Pancreas (tissue), 10 donors: Measurements from ENCODE around the gene TRIM9. TPM values are rescaled to one million over a fixed set of nuclear protein-coding genes. Genes with fewer than 3 reads are reported as not detected.

Experiments
- ATAC-seq, 4 donors: fragments of 200-7000 bp; cut with Tn5 transposase; one replicate each; pipeline versions ENCODE4 v1.8.0 to v1.9.1; 2020; ENCODE audit warnings: mild to moderate bottlenecking in 4 of 4, moderate library complexity in 4 of 4
- DNase-seq, 6 donors: peaks; one replicate each; pipeline ENCODE4 v3.0.0-alpha.2; 2020
- FAIRE-seq: peaks from 2 replicates; lab custom pipeline; 2012; peaks lifted over from hg19 to GRCh38; lab: Jason Lieb, UNC
- H3K27ac ChIP-seq, 4 donors: fragments of 200-600 bp; sonication (generic); 1 replicate in 3 of 4; 2 replicates in 1 of 4; pipeline versions ENCODE4 v1.5.0 to v1.8.0; 2020
- H3K27me3 ChIP-seq, 4 donors: fragments of 200-600 bp; one replicate each; pipeline ENCODE4 v1.8.0; 2021
- H3K36me3 ChIP-seq, 3 donors: fragments of 200-600 bp; sonication (generic) in 1 of 3; one replicate each; pipeline versions ENCODE4 v1.5.0 to v1.8.0; 2020 to 2021
- H3K4me1 ChIP-seq, 3 donors: fragments of 200-600 bp; one replicate each; pipeline ENCODE4 v1.8.0; 2021
- H3K4me3 ChIP-seq, 4 donors: fragments of 200-600 bp; sonication (generic) in 2 of 4; one replicate each; pipeline versions ENCODE4 v1.5.0 to v1.8.0; 2020 to 2021
- H3K9me3 ChIP-seq, 4 donors: fragments of 200-600 bp; one replicate each; pipeline ENCODE4 v1.8.0; 2021
- CTCF ChIP-seq, 4 donors: fragments of 200-600 bp; sonication (generic) in 3 of 4; IDR thresholded peaks; one replicate each; pipeline versions ENCODE4 v1.5.0 to v1.8.0; 2021; ENCODE audit warnings: antibody characterized with exemption in 4 of 4
- WGBS, 2 donors: extraction: QIAGEN DNeasy Blood & Tissue Kit; methylation state at CpG; one replicate each; pipeline ENCODE4 v1.1.7; 2013; 5-methylcytosine and 5-hydroxymethylcytosine counted together
- intact Hi-C, 3 donors: fragments of 100-400 bp; cut with DNase I; formaldehyde crosslinking; loops; one replicate each; pipeline versions ENCODE4 v1.11.1 to v1.14.2; 2022
- polyA plus RNA-seq, 2 donors: library from polyadenylated mRNA; stranded (reverse); fragments of 200-250 nt; gene quantifications; one replicate each; pipeline ENCODE4 v1.2.3, GENCODE V29; 2013
- total RNA-seq, 6 donors: library from RNA; stranded (reverse); fragmentation: NEBNext Ultra II Directional in 4 of 6; extraction: Animal tissue kit (Norgen Biotek cat#: 25700) in 4 of 6; gene quantifications; one replicate each; pipeline versions ENCODE4 v1.2.1 to v1.2.4, GENCODE V29; 2021 to 2023
- donor health status: healthy with polysubstance abuse.
- donor health status: DM: no; HTN: no; CAD: no; lungs with moderate emphysema.
- donor health status: DM: no; HTN: no; CAD: no.
- donor health status: control.
- donor health status: control.
- donor health status: Bipolar disorder and iron deficiency.
- donor health status: DM: yes; HTN: yes; CAD: no.
- donor health status: DM: no; HTN: no; CAD: no.
- donor health status: DM: no; HTN: no; CAD: no.
- donor health status: DM: yes; HTN: yes; CAD: no.

The TRIM9 gene
- total and polyA plus RNA-seq, 8 donors = 0.25 to 3.4 (median 0.79) TPM

DNA sequence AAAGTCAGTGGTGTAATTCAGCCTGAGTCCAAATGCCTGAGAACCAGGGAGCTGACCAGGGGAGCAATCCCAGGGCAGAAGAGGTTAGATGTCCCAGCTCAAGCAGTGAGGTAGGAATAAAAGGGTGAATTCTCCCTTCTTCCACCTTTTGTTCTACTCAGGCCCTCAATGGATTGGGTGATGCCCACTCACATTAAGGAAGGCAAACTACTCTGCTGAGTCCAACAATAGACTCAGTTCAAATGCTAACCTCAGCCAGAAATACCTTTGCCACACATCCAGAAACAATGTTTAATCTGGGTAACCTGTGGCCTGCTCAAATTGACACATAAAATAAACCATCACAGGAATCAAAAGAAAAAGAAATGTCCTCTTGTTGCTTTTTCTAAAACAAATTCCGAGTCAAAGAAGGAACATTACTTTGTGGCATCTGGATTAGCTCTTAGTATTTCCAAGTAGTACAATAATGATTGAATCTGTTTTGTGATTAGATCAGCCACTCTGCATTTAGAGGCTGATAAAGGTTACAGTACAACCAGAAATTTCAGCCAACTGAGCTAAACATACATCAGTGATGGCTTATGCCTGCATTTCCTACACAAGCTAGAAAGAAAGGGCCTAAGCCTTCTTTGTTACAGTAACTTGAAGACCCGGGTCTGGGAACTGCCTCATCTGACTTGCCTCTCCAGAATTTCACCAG lies 43.6 kb upstream of the TRIM9 start:
- H3K36me3 ChIP-seq = no peaks in the 10 kb centered on the region
- no peaks in the 10 kb centered on the region for H3K4me1 ChIP-seq
- TF ChIP-seq CTCF (IDR thresholded peaks at IDR 0.05) = no peak
- no peak overlapping the region for H3K4me3 ChIP-seq
- WGBS, 2 donors = 42 to 56% methylated on average over 2 of the region's 2 CpGs
- no peak overlapping the region for H3K27ac ChIP-seq
- ATAC-seq = no peak
- no peak for FAIRE-seq
- no peaks in the 10 kb centered on the region for H3K9me3 ChIP-seq
- DNase-seq = no peak
- no peaks in the 10 kb centered on the region for H3K27me3 ChIP-seq
- intact Hi-C loops = no loop called here

DNA sequence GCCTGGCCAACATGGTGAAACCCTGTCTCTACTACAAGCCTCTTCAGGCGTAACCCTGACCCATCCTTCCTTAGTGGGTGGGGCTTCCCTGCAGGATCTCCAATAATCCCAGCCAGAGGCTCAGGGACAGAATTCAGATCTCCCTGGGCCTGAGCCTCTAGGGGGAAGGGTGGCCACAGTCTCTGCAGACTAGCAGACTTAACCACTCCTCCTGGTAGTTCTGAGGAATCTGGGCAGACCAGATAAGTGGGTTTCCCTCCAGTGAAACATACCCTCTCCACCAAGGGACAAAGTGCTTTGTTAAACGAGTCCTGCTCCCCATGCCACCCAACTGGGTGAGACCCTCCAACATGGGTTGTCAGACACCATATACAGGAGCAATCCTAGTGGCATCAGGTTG lies 36.6 kb upstream of the TRIM9 start:
- no peaks in the 10 kb centered on the region for H3K4me1 ChIP-seq
- no peaks in the 10 kb centered on the region for H3K36me3 ChIP-seq
- ATAC-seq = no peak
- intact Hi-C loops = no loop called here
- no peak for FAIRE-seq
- H3K4me3 ChIP-seq = no peak overlapping the region
- H3K27me3 ChIP-seq = no peaks in the 10 kb centered on the region
- no peak overlapping the region for H3K27ac ChIP-seq
- no peak for TF ChIP-seq CTCF (IDR thresholded peaks at IDR 0.05)
- no peak for DNase-seq
- 41 to 78% methylated on average over 2 of the region's 2 CpGs for WGBS, 2 donors
- H3K9me3 ChIP-seq = no peaks in the 10 kb centered on the region

GRCh38 chr14:51129130-51129529 lies 34.2 kb upstream of the TRIM9 start:
- H3K27ac ChIP-seq = no peak overlapping the region
- H3K4me3 ChIP-seq = no peak overlapping the region
- H3K27me3 ChIP-seq = no peaks in the 10 kb centered on the region
- TF ChIP-seq CTCF (IDR thresholded peaks at IDR 0.05) = no peak
- H3K9me3 ChIP-seq = no peaks in the 10 kb centered on the region
- no peak for ATAC-seq
- no peaks in the 10 kb centered on the region for H3K4me1 ChIP-seq
- intact Hi-C loops = no loop called here
- no peak for FAIRE-seq
- H3K36me3 ChIP-seq = no peaks in the 10 kb centered on the region
- WGBS, 2 donors = 86% methylated on average over 4 of the region's 4 CpGs
- no peak for DNase-seq

DNA sequence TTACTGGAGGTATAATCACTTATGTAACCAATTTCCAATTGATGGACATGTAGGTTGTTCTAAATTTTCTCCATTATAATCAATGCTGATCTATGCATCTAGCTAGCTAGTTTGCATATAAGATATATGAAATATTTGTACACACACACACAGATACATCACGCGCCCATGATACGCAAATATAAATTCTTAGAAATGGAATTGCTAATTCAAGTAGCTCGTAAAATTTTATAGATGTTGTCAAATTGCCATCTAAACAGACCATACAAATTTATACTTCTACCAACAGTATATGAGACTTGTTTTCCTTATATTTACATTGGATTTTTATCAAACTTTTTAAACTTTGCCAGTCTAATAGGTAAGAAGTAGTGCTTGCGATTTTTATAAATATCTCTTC lies 29.1 kb upstream of the TRIM9 start:
- H3K4me3 ChIP-seq = no peak overlapping the region
- DNase-seq (no peak), ATAC-seq (no peak), FAIRE-seq (no peak)
- 92 to 95% methylated on average over 5 of the region's 5 CpGs for WGBS, 2 donors
- H3K36me3 ChIP-seq = no peaks in the 10 kb centered on the region
- H3K4me1 ChIP-seq = no peaks in the 10 kb centered on the region
- intact Hi-C loops = no loop called here
- H3K27me3 ChIP-seq = no peaks in the 10 kb centered on the region
- no peak overlapping the region for H3K27ac ChIP-seq
- no peak for TF ChIP-seq CTCF (IDR thresholded peaks at IDR 0.05)
- no peaks in the 10 kb centered on the region for H3K9me3 ChIP-seq

DNA sequence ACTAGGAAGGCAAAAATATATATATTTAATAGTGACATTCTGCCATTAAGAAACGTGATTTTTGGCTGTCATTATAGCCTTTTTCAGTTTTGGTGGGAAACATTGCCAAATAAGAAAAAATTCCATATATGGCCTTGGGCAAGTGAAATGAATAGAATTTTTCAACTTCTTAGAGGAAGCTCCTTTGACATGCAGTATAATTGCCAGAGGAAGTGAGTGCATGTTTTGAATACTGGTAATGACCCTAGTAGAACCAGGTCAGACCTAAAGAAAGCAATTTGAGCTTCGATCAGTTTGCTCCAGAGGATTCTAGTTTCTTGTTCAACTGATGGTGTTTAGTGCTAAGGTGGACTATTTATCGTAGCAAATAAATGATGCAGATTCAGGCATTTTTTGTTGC lies 26.2 kb upstream of the TRIM9 start:
- Histone ChIP-seq H3K4me3 (no peak overlapping the region), H3K4me1 (no peaks in the 10 kb centered on the region), H3K27me3 (no peaks in the 10 kb centered on the region), H3K27ac (no peak overlapping the region), H3K9me3 (no peaks in the 10 kb centered on the region), H3K36me3 (no peaks in the 10 kb centered on the region)
- no peak for ATAC-seq
- DNase-seq = no peak
- TF ChIP-seq CTCF (IDR thresholded peaks at IDR 0.05) = no peak
- intact Hi-C loops = no loop called here
- WGBS, 2 donors = 48 to 61% methylated on average over 3 of the region's 3 CpGs
- FAIRE-seq = no peak
